Neural progenitor cell (in vitro differentiated cells): ENCODE data around the gene KRT39.
"Not testable (repeated sequence)": the region's sequence is repeated elsewhere in the genome, so short reads cannot be mapped to it uniquely, and the experiment has no call there.

Experiments used
- CTCF ChIP-seq: fragments of 200-600 bp; sonication (generic); IDR thresholded peaks from 2 replicates; pipeline ENCODE4 v1.5.1; 2017; ENCODE audit warnings: antibody characterized with exemption, mild to moderate bottlenecking
- EZH2 ChIP-seq: fragments of 200-600 bp; sonication (generic); IDR thresholded peaks from 2 replicates; pipeline ENCODE4 v1.6.1; 2017; ENCODE audit warnings: antibody characterized with exemption, mild to moderate bottlenecking, moderate library complexity
- EZH2phosphoT487 ChIP-seq: fragments of 200-600 bp; sonication (generic); IDR thresholded peaks from 2 replicates; pipeline ENCODE4 v1.6.1; 2017; ENCODE audit warnings: antibody characterized with exemption

DNA sequence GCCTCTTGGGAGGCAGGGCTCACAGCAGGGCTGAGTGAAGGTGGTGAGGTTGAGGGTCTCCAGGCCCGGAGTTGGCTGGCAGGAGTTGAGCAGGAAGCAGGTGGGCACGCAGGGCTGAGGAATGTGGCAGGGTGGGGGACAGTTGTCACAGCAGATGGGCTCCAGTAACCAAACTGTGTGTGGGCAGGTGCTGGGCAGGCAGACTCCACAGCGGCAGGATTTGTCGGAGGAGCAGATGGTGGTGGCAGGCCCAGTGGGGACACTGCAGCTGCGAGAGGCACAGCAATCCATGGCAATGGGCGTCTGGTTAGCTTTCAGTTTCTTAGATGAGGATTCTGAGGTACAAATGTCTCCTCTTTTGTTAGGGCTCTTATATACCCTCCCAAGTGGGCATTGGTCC is 32.8 kb upstream of the KRT39 start, which contains the start of gene KRTAP3-2:
- not testable (repeated sequence) for TF ChIP-seq EZH2, CTCF, EZH2phosphoT487
